ENCODE data around the gene LTBP1.
A peak's percentile ranks its signal among the peaks of the same experiment; 100 is the strongest.

Gene LTBP1

DNA sequence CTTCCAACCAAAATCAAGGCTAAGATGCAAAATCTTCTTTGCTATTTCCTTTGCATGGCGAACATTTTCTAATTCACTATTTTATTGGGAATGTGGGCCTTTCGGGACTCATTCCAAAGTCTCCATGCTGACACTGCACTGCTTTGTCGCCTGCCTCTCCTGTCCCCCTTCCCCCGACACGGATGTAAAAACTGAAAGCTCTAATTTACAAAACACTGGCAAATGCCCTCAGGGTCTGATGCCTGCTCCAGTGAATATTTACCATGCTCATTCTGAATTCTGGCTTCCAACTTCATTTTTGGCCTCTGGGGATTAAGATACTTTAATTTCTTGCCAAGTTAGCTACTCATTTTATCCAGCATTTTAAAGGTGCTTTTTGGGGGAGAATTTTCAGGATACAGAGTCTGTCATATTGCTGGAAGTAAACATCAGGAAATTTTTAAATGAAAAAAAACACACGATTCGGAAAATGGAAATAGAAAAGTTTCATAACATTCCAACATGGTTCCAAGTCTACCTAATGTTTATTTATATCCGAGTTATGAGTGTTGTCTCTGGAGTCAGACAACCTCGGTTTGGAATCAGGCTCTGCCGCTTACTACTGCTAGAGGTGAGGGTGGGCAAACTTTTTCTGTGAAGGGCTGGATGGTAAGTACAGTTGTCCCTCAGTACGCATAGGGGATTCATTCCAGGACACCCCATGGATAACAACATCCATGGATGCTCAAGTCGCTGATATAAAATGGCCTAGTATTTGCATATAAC lies 14.6 kb upstream of the LTBP1 start:
- H3K4me3 ChIP-seq (ENCODE audit: low read depth, low read length), result no peak overlapping the region

GRCh38 chr2:32932825-32933755 lies 13.7 kb upstream of the LTBP1 start:
- no peak overlapping the region for H3K4me3 ChIP-seq (ENCODE audit: low read depth, low read length)

DNA sequence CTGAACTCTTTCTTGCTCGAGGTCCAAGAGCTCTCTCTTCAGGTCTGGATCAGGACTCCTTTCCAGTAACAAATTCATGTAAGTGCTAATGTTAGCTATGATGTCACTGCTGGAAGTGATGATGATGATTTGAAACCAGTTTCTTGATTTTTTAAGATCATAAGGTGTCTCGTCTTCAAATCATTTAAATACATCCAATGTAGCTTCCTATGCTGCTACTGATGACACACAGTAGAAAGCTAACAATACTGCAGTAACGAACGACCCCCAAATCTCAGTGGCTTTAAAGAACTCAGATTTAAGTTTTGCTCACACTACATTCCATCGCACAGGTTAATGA lies 13.0 kb upstream of the LTBP1 start:
- no peak overlapping the region for H3K4me3 ChIP-seq (ENCODE audit: low read depth, low read length)

DNA sequence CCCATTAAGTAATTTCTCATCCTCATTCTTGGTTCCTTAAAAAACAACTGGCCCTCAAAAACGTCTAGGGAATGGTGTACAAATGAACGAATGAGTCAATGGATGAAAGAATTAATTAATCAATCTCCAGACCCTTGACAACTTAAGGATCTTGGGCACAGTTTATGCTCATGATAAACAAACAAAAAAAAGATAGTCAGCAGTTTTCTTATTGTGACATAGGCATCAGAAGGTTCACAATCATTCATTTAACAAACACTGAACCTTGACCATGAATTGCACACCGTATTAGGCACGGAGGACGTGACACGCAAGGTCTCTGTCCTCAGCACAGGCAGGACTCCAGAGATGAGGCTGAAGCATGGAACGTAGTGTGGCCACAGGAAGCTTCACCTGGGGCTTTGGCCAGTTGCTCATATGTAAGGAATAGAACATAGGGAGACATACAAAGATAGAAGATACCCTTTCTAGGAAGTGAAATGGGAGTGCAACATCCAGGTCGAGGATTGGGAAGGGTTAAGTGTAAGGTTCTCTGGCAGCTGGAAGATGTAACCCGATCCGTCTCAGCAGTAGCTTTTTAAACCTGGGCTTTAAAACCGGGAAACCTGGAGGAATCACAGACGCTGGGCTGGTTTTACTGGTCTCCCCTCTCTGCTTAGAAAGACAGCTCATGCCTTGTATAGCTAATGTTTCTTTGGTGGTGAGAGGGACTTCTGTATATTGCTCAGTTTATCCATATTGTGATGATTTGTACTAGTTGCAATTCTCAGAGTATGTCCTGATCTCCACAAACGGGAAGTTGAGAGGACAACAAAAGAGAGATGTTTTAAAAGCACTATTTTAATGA lies 8.9 kb upstream of the LTBP1 start:
- H3K4me3 ChIP-seq (ENCODE audit: low read depth, low read length), result no peak overlapping the region

GRCh38 chr2:32938934-32939333 lies 7.8 kb upstream of the LTBP1 start:
- H3K4me3 ChIP-seq (ENCODE audit: low read depth, low read length), result no peak overlapping the region

- H3K4me3 ChIP-seq (ENCODE audit: low read depth, low read length), result no peak overlapping the region
Observed at GRCh38 chr2:32940316-32940997, 6.3 kb upstream of the LTBP1 start.

GRCh38 chr2:32941944-32942690 lies 4.6 kb upstream of the LTBP1 start:
- no peak overlapping the region for H3K4me3 ChIP-seq (ENCODE audit: low read depth, low read length)

DNA sequence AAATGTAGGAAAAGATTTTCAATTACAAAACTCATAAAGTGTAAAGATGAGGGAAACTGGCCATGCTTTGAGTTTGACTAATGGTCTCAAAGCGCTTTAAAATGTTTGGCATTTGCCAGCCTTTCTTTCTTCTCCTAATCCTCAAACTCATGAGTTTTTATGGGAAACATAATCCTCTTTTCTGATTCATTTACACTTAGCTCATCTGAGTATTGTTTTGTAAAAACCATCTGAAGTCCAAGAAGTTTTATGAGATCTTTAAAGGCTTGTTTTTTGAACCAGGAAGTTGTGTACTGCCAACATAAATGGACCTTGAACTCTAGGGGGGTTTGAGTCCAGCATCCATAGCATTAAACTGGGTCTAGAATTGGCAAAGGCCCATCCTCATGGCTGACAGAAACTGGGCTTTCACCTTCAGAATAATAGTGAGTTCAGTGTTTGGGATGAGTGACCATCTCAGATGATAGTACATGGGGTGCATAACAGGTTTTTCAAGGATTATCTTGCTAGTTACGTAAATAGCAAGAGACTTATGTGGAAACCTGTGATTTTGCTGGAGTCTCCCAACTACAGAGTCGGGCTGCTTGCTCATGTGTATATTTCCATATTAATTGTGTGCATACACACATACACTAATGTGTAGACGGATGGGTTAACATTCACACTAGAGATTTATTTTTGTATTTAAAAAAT lies 3.8 kb upstream of the LTBP1 start:
- no peak overlapping the region for H3K4me3 ChIP-seq (ENCODE audit: low read depth, low read length)

GRCh38 chr2:32945286-32945685 lies 1.5 kb upstream of the LTBP1 start:
- no peak overlapping the region for H3K4me3 ChIP-seq (ENCODE audit: low read depth, low read length)

DNA sequence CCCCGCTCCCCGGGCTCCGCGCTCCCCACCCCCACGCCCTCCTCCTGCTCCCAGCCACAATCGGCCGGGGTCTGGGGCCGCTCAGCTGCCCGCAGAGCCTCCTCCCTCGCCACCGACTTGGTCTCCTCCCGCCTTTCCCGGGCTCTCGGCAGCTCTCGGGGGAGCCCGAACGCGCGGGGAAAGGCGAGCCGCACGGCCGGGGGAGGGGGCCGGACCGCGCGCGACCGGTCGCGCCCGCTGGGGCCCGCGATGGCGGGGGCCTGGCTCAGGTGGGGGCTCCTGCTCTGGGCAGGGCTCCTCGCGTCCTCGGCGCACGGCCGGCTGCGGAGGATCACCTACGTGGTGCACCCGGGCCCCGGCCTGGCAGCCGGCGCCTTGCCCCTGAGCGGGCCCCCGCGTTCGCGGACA lies 327 bp downstream of the LTBP1 start:
- peak overlapping the region; percentile 60 for H3K4me3 ChIP-seq (ENCODE audit: low read depth, low read length)

- H3K4me3 ChIP-seq (ENCODE audit: low read depth, low read length), result peak overlapping the region; percentile 60
Observed at GRCh38 chr2:32947484-32948143, 861 bp downstream of the LTBP1 start.

GRCh38 chr2:32948266-32948665 lies 1.5 kb downstream of the LTBP1 start:
- peak overlapping the region; percentile 60 for H3K4me3 ChIP-seq (ENCODE audit: low read depth, low read length)

DNA sequence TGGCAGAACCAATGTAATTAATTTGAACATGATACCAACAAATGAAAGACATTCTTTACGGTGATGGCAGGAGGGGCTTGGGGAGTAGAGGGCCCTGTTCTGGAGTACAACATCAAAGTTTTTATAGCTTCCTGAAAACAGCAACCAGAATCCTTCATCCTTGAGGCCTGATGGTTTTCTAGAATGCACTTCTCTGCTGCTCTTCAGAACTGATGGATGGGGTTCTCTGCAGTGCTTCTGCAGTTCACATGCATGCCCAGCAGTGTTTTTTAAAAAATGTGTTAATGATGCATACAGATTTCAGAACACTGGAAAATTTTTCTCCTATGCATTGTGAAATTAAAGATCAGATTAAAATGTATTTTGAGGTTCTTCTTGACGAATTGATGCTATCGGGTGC lies 2.5 kb downstream of the LTBP1 start:
- H3K4me3 ChIP-seq (ENCODE audit: low read depth, low read length), result no peak overlapping the region

DNA sequence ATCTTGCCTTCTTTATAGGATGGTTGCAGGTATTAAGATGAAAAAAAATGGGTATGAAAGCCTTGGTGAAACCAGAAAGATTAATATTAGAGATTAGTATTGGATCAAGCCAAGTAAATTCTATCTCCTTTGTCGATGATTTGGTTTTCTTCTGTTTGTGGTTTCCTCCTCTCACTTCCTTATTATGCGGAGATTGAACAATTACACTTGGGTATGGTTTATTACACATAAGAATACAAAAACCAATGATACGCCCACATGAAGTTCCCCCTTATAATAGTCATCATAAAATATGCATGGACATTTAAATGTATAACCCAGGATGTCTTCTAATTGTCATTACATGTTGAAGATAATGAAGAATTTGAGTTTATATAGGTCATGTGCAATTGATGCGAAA lies 4.9 kb downstream of the LTBP1 start:
- no peak overlapping the region for H3K4me3 ChIP-seq (ENCODE audit: low read depth, low read length)

- H3K4me3 ChIP-seq (ENCODE audit: low read depth, low read length), result no peak overlapping the region
Observed at GRCh38 chr2:32952761-32953476, 6.2 kb downstream of the LTBP1 start.

DNA sequence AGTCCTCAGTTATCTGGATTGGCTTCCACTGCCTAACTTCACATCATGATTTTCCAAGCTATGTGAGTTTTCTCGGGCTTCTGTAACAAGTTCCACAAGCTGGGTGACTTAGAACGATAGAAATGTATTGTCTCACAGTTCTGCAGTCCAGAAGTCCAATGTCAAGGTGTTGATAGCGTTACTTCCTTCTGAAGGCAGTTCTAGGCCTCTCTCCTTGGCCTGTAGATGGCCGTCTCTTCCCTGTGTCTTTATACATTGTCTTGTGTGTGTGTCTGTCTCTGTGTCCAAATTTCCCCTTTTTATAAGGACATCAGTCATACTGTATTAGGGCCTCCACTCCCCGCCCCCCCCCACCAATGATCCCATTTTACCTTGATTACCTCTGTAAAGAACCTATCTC lies 7.5 kb downstream of the LTBP1 start:
- H3K4me3 ChIP-seq (ENCODE audit: low read depth, low read length), result no peak overlapping the region

DNA sequence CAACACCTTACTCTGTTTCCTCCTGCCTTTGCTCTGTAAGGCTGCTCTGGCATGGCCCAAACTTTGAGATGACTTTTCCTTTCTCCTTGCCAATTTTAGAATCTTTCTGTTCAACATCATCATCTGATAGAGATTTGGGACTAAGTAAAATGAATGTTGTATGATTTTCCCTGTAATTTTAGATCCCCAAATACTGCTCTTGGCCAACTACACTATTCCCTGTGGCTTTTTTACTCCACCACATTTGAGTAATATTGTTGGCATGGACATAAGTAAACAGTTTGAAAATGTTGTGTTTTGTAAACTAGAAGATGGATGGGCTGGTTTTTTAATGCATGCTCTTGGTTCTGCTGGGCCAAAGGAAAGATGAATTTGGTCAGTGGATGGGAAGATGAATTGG lies 12.1 kb downstream of the LTBP1 start:
- H3K4me3 ChIP-seq (ENCODE audit: low read depth, low read length), result no peak overlapping the region

DNA sequence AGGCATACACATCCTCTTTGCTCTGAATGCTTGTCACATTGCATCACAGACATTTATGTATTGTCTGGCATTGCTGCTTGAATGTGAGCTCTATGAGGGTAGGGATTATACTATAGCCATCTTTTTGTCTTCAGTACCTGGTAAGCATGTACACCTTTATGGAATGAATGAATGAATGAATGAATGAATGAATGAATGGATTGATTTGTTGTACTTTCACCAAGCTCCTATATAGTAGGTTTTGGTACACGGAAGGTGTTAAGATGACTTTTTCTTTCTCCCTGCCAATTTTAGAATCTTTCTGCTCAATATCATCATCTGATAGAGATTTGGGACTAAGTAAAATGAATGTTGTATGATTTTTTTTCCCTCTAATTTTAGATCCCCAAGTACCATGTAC lies 13.5 kb downstream of the LTBP1 start:
- H3K4me3 ChIP-seq (ENCODE audit: low read depth, low read length), result no peak overlapping the region
